ENCODE results near the gene DEAF1.

- TF ChIP-seq POLR2A (IDR thresholded peaks at IDR 0.05; ENCODE audit: low read length), result no peak
- no peak for TF ChIP-seq GATA1 (IDR thresholded peaks at IDR 0.05; ENCODE audit: low read depth, low read length)
These were observed 80.2 kb downstream of the DEAF1 start for GRCh38 chr11:614623-615503.
